ENCODE data around the gene WFDC8. TPM values are rescaled to one million over a fixed set of nuclear protein-coding genes. Genes with fewer than 3 reads are reported as not detected.
A peak's percentile ranks its signal among the peaks of the same experiment; 100 is the strongest.
"Not testable (repeated sequence)": the region's sequence is repeated elsewhere in the genome, so short reads cannot be mapped to it uniquely, and the experiment has no call there.

WFDC8 gene
- total and polyA plus RNA-seq, 4 donors: not detected

- Histone ChIP-seq H3K4me1 (ENCODE audit: control insufficient read depth in 4 of 4, insufficient read depth in 4 of 4, low read length in 3 of 4) (no peaks in the 10 kb centered on the region), H3K9me3 (ENCODE audit: control insufficient read depth in 4 of 4, low read length in 3 of 4) (no peaks in the 10 kb centered on the region), H3K36me3 (ENCODE audit: control insufficient read depth in 4 of 4, insufficient read depth in 3 of 4, low read depth in 1 of 4, low read length in 3 of 4) (no peaks in the 10 kb centered on the region), H3K4me3 (ENCODE audit: low read depth in 1 of 3, low read length in 3 of 3) (no peak overlapping the region), H3K27me3 (ENCODE audit: control insufficient read depth in 4 of 4, insufficient read depth in 4 of 4, low read length in 3 of 4) (peaks cover 0 to 7% (median 1%) of the 10 kb centered on the region in 4 donors), H3K9ac (ENCODE audit: low read depth in 1 of 2, low read length in 2 of 2) (no peak overlapping the region), H3K27ac (ENCODE audit: low read depth in 1 of 2, low read length in 2 of 2) (no peak overlapping the region)
- DNase-seq (ENCODE audit: low spot score): no peak
- TF ChIP-seq HNF4A (conservative IDR thresholded peaks at IDR 0.05): peak; percentile 10 to 41
- TF ChIP-seq EGR1 (IDR thresholded peaks at IDR 0.05; ENCODE audit: low read depth in 2 of 2): no peak
- TF ChIP-seq RXRA (IDR thresholded peaks at IDR 0.05): no peak
- peak; percentile 77 to 81 for TF ChIP-seq RAD21 (IDR thresholded peaks at IDR 0.05)
- no peak for TF ChIP-seq MAX (IDR thresholded peaks at IDR 0.05)
- TF ChIP-seq CTCF (IDR thresholded peaks at IDR 0.05; ENCODE audit: low read depth, low read length, missing input control): peak; percentile 76
- 48% methylated on average over 5 of the region's 5 CpGs for WGBS
Measured at GRCh38 chr20:45592574-45593189, 13.6 kb upstream of the WFDC8 start.

GRCh38 chr20:45589725-45590124 is 10.6 kb upstream of the WFDC8 start:
- Histone ChIP-seq H3K36me3 (ENCODE audit: control insufficient read depth in 4 of 4, insufficient read depth in 3 of 4, low read depth in 1 of 4, low read length in 3 of 4) (no peaks in the 10 kb centered on the region), H3K4me3 (ENCODE audit: low read depth in 1 of 3, low read length in 3 of 3) (no peak overlapping the region), H3K27me3 (ENCODE audit: control insufficient read depth in 4 of 4, insufficient read depth in 4 of 4, low read length in 3 of 4) (peaks cover 0 to 3% (median 0%) of the 10 kb centered on the region in 4 donors), H3K4me1 (ENCODE audit: control insufficient read depth in 4 of 4, insufficient read depth in 4 of 4, low read length in 3 of 4) (no peaks in the 10 kb centered on the region), H3K9me3 (ENCODE audit: control insufficient read depth in 4 of 4, low read length in 3 of 4) (no peaks in the 10 kb centered on the region), H3K27ac (ENCODE audit: low read depth in 1 of 2, low read length in 2 of 2) (no peak overlapping the region), H3K9ac (ENCODE audit: low read depth in 1 of 2, low read length in 2 of 2) (no peak overlapping the region)
- no peak for DNase-seq (ENCODE audit: low spot score)
- WGBS: 19% methylated on average over 1 of the region's 1 CpG
- TF ChIP-seq GABPA (IDR thresholded peaks at IDR 0.05 in 1 of 2, conservative IDR thresholded peaks at IDR 0.05 in 1 of 2) (no peak), FOXA1 (IDR thresholded peaks at IDR 0.05) (no peak)

GRCh38 chr20:45588800-45589199 is 9.7 kb upstream of the WFDC8 start:
- peaks cover 0 to 3% (median 0%) of the 10 kb centered on the region in 4 donors for H3K27me3 ChIP-seq (ENCODE audit: control insufficient read depth in 4 of 4, insufficient read depth in 4 of 4, low read length in 3 of 4)
- no peaks in the 10 kb centered on the region for H3K9me3 ChIP-seq (ENCODE audit: control insufficient read depth in 4 of 4, low read length in 3 of 4)
- H3K27ac ChIP-seq (ENCODE audit: low read depth in 1 of 2, low read length in 2 of 2): no peak overlapping the region
- no peaks in the 10 kb centered on the region for H3K4me1 ChIP-seq (ENCODE audit: control insufficient read depth in 4 of 4, insufficient read depth in 4 of 4, low read length in 3 of 4)
- H3K36me3 ChIP-seq (ENCODE audit: control insufficient read depth in 4 of 4, insufficient read depth in 3 of 4, low read depth in 1 of 4, low read length in 3 of 4): no peaks in the 10 kb centered on the region
- DNase-seq (ENCODE audit: low spot score): no peak
- WGBS: 62% methylated on average over 2 of the region's 2 CpGs
- H3K4me3 ChIP-seq (ENCODE audit: low read depth in 1 of 3, low read length in 3 of 3): no peak overlapping the region
- TF ChIP-seq ATF3 (IDR thresholded peaks at IDR 0.05) (no peak), FOXA1 (IDR thresholded peaks at IDR 0.05) (no peak), ZBTB33 (IDR thresholded peaks at IDR 0.05) (no peak), JUND (IDR thresholded peaks at IDR 0.05) (no peak), HNF4A (conservative IDR thresholded peaks at IDR 0.05) (no peak), RXRA (IDR thresholded peaks at IDR 0.05) (no peak), GABPA (IDR thresholded peaks at IDR 0.05 in 1 of 2, conservative IDR thresholded peaks at IDR 0.05 in 1 of 2) (no peak), MAX (IDR thresholded peaks at IDR 0.05) (no peak), REST (IDR thresholded peaks at IDR 0.05) (no peak), EGR1 (IDR thresholded peaks at IDR 0.05; ENCODE audit: low read depth in 2 of 2) (no peak)
- no peak overlapping the region for H3K9ac ChIP-seq (ENCODE audit: low read depth in 1 of 2, low read length in 2 of 2)

- DNase-seq (ENCODE audit: low spot score): not testable (repeated sequence)
Measured at GRCh38 chr20:45585986-45586385, 6.9 kb upstream of the WFDC8 start.

More at GRCh38 chr20:45585986-45586385, 6.9 kb upstream of the WFDC8 start:
- not testable (repeated sequence) for H3K9me3 ChIP-seq (ENCODE audit: control insufficient read depth in 4 of 4, low read length in 3 of 4); H3K4me1 ChIP-seq (ENCODE audit: control insufficient read depth in 4 of 4, insufficient read depth in 4 of 4, low read length in 3 of 4); H3K27ac ChIP-seq (ENCODE audit: low read depth in 1 of 2, low read length in 2 of 2); H3K9ac ChIP-seq (ENCODE audit: low read depth in 1 of 2, low read length in 2 of 2); H3K4me3 ChIP-seq (ENCODE audit: low read depth in 1 of 3, low read length in 3 of 3); H3K27me3 ChIP-seq (ENCODE audit: control insufficient read depth in 4 of 4, insufficient read depth in 4 of 4, low read length in 3 of 4); H3K36me3 ChIP-seq (ENCODE audit: control insufficient read depth in 4 of 4, insufficient read depth in 3 of 4, low read depth in 1 of 4, low read length in 3 of 4)
- WGBS: 80% methylated on average over 5 of the region's 5 CpGs

Data from liver (tissue), 9 donors.